HG02610 (cell line): Measurements from ENCODE around the gene LRRC66.

ENCODE experiments used
- ATAC-seq: cut with Tn5 transposase; IDR thresholded peaks from one replicate; pipeline ENCODE4 v1.9.1; 2021; ENCODE audit warnings: mild to moderate bottlenecking, moderate library complexity; ENCODE audit not compliant: unreplicated experiment

Gene LRRC66, protein sequence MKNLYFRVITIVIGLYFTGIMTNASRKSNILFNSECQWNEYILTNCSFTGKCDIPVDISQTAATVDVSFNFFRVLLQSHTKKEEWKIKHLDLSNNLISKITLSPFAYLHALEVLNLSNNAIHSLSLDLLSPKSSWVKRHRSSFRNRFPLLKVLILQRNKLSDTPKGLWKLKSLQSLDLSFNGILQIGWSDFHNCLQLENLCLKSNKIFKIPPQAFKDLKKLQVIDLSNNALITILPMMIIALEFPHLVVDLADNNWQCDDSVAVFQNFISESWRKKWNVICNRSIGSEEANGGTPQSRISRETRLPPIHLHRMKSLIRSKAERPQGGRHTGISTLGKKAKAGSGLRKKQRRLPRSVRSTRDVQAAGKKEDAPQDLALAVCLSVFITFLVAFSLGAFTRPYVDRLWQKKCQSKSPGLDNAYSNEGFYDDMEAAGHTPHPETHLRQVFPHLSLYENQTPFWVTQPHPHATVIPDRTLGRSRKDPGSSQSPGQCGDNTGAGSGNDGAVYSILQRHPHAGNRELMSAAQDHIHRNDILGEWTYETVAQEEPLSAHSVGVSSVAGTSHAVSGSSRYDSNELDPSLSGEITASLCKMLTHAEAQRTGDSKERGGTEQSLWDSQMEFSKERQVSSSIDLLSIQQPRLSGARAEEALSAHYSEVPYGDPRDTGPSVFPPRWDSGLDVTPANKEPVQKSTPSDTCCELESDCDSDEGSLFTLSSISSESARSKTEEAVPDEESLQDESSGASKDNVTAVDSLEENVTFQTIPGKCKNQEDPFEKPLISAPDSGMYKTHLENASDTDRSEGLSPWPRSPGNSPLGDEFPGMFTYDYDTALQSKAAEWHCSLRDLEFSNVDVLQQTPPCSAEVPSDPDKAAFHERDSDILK

GRCh38 chr4:52019936-52020657 lies at the start of gene LRRC66:
LRRC66 (minus strand) TSS chr4:52020363; CDS start chr4:52017613, 2,750 bp downstream.
- ATAC-seq: no peak

DNA sequence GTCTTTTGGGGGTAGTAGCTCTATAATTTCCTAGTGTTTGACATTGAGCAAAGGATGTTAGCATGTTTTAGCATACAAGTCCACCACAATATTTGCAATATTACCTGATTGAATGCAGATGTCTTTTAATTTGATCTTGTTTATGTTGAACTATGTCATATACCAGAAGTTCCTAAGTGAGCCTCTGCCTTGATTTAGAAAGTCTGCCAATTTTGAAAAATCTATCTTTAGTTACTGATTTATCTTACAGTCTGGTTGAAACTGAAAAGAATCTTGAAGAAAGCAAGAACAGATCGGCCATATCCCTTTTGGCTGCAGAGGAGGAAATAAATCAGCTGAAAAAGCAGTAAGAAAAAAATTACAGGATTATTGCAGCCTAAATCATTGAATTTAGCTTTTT lies 49.4 kb upstream of the LRRC66 start:
- no peak for ATAC-seq

DNA sequence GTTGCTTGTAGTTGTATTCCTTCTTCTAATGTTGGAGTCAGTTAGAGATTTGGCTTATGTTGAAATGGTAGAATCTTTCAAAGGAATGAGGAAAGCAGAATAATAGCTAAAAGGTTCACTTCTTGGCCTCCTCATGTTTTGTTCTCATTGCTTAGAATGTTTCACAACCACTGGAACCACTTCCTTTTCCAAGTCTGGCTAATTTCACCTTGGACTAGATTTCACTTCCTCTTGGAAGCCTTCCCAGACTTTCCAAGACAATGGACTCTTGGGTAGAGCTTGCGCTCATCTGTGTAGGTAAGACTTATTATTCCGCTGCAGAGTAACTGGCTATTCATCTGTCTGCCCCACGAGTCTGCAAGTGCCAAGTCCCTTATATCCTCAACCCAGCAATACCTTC lies 39.2 kb upstream of the LRRC66 start:
- no peak for ATAC-seq

- ATAC-seq: no peak
Observed at GRCh38 chr4:52058275-52058674, 38.1 kb upstream of the LRRC66 start.

DNA sequence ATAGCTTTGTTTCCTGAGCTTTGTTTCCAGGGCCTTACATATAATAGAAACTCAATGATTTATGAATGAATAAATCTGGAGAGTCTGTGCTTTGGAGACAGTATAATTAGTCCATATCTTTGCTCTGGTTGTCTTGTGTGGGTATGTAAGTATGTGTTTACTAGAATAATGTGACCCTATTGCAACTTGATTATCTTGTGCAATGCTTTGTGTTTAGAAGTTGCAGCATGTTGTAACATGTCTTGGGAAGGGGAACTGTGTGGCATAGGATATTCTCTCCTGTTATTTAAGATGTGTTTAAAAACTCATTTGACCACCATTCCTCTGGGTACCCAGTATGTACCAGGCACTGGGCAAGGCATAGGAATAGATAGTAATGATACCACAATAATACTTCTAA lies 37.0 kb upstream of the LRRC66 start:
- no peak for ATAC-seq

DNA sequence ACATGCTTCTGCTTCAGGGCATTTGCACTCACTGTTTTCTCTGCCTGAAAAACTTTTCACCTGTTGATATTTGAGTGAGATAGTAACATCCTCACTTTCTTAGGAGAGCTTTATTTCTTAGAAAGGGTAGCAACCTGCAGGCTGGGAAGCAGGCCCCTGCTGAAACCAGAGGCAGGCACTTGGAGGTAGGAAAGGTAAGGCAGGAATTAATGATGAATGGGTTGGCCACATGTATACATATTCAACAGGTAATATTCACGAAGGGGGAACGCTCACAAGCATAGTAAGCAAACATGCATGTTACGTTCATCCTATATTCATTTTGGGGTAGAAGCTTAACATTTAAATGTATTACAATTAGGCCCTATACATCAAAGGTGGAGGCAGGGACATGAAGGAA lies 34.1 kb upstream of the LRRC66 start:
- no peak for ATAC-seq

DNA sequence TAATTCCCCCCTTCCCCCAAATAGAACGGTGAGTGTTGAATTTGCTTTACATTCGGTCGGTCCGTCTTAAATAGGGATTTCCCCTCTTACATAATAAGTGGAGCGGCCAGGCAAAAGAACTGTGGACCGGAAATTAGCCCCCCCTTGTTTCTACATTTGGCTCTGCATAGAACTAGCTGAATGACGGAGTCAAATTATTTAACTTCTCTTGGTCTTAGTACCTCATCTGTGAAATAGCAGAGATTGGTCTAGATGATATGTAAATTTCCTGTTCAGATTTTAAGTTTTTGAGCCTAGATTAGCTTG lies 32.3 kb upstream of the LRRC66 start:
- ATAC-seq: peak; percentile 67

DNA sequence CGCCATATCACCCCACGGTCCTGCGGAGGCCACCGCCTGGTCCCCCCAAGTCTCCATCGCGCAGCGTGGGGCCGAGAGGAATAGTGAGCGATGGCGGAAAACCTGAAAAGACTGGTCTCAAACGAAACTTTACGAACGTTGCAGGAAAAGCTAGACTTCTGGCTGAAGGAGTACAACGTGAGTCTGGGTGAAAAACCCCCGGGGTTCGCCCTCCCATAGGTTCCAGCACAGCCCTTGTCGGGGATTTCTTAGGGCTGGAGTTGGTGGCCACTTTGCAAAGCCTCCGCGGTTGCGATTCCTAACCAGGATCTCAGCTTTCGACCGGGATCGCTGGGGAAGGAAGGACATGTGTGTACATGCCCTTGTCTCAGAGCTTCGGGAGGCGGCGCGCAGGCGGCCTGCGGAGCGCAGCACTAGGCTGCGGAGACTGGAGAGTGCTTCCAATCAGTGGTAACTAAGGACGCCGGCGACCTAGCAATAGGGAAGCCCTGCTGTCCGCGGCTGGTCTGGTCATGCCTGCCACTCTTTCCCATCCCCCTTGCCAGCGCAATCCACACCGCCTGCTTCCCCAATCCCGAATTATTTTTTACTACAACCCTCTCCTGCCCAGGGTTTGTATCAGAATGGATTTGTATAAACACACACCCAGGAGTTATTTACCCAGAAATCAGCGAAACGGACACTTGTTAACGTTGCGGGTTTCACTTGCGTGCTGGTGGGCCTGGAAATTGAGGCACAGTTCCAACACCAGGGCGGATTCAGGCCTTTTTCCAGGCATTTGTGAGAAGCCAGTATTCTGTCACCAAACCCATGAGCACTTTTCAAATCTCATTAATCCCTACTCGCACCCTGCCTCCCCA lies 31.7 kb upstream of the LRRC66 start:
- peak; percentile 66 for ATAC-seq

DNA sequence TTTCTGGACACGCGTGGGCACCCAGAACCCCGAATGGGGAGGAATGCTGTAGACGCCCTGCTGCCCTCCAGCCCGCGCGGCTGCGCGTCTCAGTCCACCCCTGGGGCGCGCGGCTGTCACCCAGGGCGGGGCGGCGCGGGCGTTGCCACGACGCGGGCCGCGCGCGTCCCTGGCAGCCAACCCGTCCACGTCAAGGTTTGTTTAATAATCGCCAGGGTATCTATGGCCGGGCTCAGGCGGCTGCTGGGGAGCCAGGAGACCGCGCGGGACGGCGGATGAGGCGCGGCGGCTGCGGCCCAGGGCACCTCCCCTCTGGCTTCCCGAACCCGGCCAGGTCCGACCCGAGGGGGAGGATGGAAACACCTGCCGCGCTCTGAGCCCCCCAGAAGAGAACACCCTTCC lies 31.1 kb upstream of the LRRC66 start, which contains the start of gene SPATA18:
SPATA18 (plus strand) TSS at position 92 of the 402 bp plus-strand sequence. CDS start 401 bp downstream, outside the sequence.
- peak; percentile 53 for ATAC-seq

DNA sequence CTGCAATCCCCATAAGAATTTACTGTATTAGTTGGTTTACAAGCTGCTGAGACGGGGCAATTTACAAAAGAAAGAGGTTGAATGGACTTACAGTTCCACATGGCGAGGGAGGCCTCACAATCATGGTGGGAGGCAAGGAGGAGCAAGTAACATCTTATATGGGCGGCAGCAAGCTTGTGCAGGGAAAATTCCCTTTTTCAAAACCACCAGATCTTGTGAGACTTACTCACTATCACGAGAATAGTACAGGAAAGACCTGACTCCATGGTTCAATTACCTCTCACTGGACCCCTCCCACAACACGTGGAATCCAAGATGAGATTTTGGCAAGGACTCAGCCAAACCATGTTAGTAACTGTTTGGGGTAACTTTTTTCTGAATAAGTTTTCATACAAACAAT lies 29.1 kb upstream of the LRRC66 start:
- ATAC-seq: no peak

DNA sequence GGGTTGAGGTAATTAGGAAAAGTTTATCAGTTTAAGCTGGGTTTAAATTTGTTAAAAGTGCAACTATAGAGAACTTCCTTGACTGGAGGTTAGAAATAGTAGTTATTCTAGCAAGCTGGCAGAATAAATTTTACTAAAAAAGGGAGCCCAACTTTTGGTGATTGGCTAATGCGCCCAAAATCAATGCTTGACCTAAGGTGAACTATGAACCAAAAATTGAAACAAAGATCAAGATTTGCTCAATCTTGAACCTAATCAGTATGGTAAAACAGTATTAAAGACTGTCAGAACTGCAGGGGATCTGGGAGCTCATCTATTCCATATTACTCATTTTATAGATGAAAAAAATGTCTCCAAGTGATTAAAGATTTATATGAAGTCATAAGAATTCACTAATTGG lies 24.9 kb upstream of the LRRC66 start:
- ATAC-seq: no peak

- ATAC-seq: peak; percentile 91
Observed at GRCh38 chr4:52038103-52038912, 18.1 kb upstream of the LRRC66 start, which contains the start of gene SGCB. SGCB (minus strand) TSS chr4:52038299; CDS start chr4:52038259, 40 bp downstream.

DNA sequence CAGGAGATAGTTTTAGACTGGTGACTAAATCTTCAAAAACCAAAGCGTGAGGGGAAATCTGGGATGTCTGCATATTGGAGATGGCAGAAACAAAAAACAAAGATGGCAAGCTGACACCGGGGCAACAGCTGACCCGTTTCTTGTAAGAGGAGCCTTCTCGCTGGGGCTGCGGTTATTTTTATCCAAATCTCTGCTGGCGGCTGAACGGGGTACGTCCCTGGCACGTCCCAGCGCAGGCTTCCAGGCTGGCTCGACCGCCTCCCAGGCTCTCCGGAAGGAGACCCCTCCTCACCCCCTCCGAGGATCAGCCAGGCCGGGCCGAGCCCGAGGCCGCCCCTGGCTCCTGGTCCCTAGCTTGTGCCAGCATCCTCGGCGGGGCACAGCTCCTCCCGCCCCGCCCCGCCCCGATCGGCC lies 17.5 kb upstream of the LRRC66 start:
- ATAC-seq: peak; percentile 47

DNA sequence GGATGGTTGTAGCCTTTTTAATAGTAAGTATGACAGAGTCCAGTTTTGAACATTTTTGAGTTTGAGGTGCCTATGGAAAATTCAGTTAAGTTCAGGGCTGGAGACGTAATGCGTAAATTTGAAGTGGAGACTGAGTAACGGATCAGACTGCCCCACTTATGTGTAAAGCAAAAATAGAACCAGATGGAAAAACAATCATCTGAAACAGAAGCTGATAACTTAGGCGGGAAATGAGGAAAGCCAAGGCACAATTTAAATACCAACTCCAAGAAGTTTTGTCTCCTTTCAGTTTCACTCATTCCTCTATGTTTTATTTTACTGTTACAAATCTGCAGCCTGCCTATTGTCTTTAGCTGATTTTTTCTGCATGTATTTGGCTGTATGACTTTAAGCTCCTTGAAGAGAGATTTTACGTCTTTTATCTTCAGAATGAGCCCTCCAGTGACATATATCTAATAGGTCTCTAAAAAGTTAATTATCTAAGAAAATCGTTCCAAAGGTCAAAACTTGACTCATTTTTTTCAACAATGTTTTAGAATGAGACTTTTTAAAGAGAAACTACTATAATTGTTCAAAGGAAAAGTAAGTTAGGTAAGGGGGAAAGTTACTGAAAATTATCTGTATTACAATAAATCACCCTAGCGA lies 16.8 kb upstream of the LRRC66 start:
- ATAC-seq: no peak

- no peak for ATAC-seq
Observed at GRCh38 chr4:52035190-52035589, 15.0 kb upstream of the LRRC66 start.

- ATAC-seq: no peak
Observed at GRCh38 chr4:52032005-52032404, 11.8 kb upstream of the LRRC66 start.

DNA sequence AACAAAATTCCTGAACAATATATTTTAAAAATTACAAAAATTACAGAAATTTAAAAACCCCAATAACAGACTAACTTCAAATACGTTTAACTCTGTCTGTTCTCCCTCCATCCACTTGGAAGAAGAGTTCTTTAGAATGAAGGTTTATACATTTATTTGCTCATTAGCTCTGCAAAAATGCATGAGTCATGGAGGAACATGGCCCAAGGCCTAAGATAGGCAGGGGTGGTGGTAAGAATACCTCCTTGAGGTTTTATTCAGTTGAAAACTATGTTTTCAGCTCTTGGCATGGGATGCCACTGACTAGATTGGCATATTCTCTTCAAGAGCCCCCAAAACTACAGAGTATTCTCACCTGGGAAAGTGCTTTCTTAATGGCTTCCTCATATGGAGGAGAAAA lies 8.8 kb upstream of the LRRC66 start:
- no peak for ATAC-seq

DNA sequence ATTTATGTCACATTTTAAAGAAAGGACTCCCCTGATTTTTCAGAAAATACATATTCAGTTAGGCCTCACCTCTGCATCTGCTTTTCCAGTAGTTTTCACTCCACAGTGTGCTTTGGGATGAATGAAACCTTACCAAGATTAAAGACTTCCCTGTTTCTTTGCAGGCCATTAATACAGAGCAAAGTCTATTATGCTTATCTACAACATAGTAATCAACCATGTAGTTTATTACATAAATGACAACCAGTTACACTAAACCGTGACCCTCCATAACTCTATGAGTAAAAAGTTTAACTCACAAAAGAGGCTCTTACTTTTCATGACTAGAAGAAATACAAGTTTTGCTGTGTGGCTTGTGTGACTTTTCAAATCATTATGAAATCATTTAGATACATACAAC lies 2.3 kb downstream of the LRRC66 start:
- no peak for ATAC-seq

DNA sequence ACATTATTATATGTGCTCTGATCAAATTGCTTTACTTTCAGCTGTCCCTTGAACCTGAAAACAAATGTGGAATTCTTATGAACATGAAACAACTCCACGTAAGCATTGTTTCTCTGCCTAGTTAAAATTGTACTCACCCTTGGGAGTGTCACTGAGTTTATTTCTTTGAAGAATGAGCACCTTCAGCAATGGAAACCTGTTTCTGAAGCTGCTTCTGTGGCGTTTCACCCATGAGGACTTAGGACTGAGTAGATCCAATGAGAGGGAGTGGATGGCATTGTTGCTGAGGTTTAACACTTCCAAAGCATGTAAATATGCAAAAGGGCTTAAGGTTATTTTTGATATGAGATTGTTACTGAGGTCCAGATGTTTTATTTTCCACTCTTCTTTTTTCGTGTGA lies 3.2 kb downstream of the LRRC66 start:
- ATAC-seq: no peak
